H1 (cell line): ENCODE data around the gene HBQ1. TPM values are rescaled to one million over a fixed set of nuclear protein-coding genes. Genes with fewer than 3 reads are reported as not detected.
A peak's percentile ranks its signal among the peaks of the same experiment; 100 is the strongest.

ENCODE experiments used
- CTCF ChIA-PET: fragments of 300-600 bp; sonication (Branson Sonifier 250); formaldehyde crosslinking; loops from one replicate; lab custom pipeline; 2021; ENCODE audit not compliant: partially characterized antibody; lab: Charles Lee
- POLR2A ChIA-PET: fragments of 300-600 bp; sonication (Branson Sonifier 250); formaldehyde crosslinking; loops from one replicate; lab custom pipeline; 2021; ENCODE audit warnings: inconsistent platforms; ENCODE audit not compliant: partially characterized antibody; lab: Charles Lee
- DNase-seq, 2 experiments: peaks; one replicate each; pipeline versions ENCODE4 v3.0.0 to v3.0.0-alpha.2; 2010 to 2022; ENCODE audit warnings: low spot score in 2 of 2, low read depth in 1 of 2, mixed read lengths in 1 of 2
- FAIRE-seq: peaks from 2 replicates; lab custom pipeline; 2011; peaks lifted over from hg19 to GRCh38; lab: Jason Lieb, UNC
- H2AFZ ChIP-seq: 2 replicates; pipeline ENCODE4 v1.8.1; 2012; ENCODE audit warnings: low read length, inconsistent platforms
- H2AK5ac ChIP-seq: 2 replicates; pipeline ENCODE4 v1.6.1; 2013; ENCODE audit warnings: low read depth, low read length
- H2BK120ac ChIP-seq: replicated peaks from 2 replicates; pipeline ENCODE3; 2013; ENCODE audit warnings: low read depth, low read length, inconsistent platforms
- H2BK12ac ChIP-seq: 2 replicates; pipeline ENCODE4 v1.6.1; 2013; ENCODE audit warnings: low read depth, low read length
- H2BK15ac ChIP-seq: 2 replicates; pipeline ENCODE4 v1.6.1; 2013; ENCODE audit warnings: low read length
- H2BK20ac ChIP-seq: 2 replicates; pipeline ENCODE4 v1.6.1; 2013; ENCODE audit warnings: low read length
- H2BK5ac ChIP-seq: 2 replicates; pipeline ENCODE4 v1.6.1; 2013; ENCODE audit warnings: low read depth, low read length
- H3K14ac ChIP-seq: 2 replicates; pipeline ENCODE4 v1.6.1; 2013; ENCODE audit warnings: inconsistent platforms; ENCODE audit not compliant: insufficient read length
- H3K18ac ChIP-seq: 2 replicates; pipeline ENCODE4 v1.6.1; 2013; ENCODE audit warnings: low read length; ENCODE audit errors: extremely low read depth
- H3K23ac ChIP-seq: 2 replicates; pipeline ENCODE4 v1.6.1; 2013; ENCODE audit warnings: inconsistent platforms; ENCODE audit not compliant: insufficient read length
- H3K23me2 ChIP-seq: 2 replicates; pipeline ENCODE4 v1.6.1; 2013; ENCODE audit warnings: low read depth, low read length
- H3K27ac ChIP-seq: 2 replicates; pipeline ENCODE4 v1.6.1; 2011; ENCODE audit warnings: low read depth, low read length, inconsistent platforms
- H3K27me3 ChIP-seq, 4 experiments: replicated peaks in 1 of 4; 1 replicate in 1 of 4; 2 replicates in 3 of 4; pipeline versions ENCODE4 v1.6.1 to v1.8.1; 2011 to 2013; ENCODE audit warnings: low read length in 3 of 4, mild to moderate bottlenecking in 3 of 4, inconsistent platforms in 2 of 4, mixed read lengths in 2 of 4, moderate library complexity in 1 of 4; ENCODE audit not compliant: control insufficient read depth in 3 of 4, insufficient read depth in 3 of 4; ENCODE audit errors: extremely low read depth in 1 of 4
- H3K36me3 ChIP-seq, 4 experiments: 2 replicates each; pipeline versions ENCODE4 v1.6.1 to v1.8.1; 2011 to 2013; ENCODE audit warnings: mild to moderate bottlenecking in 4 of 4, low read length in 3 of 4, moderate library complexity in 2 of 4, control low read depth in 1 of 4, inconsistent platforms in 1 of 4; ENCODE audit not compliant: insufficient read depth in 4 of 4, control insufficient read depth in 2 of 4
- H3K4ac ChIP-seq: replicated peaks from 2 replicates; pipeline ENCODE3; 2013; ENCODE audit warnings: low read length, low read depth, mixed read lengths, inconsistent platforms; ENCODE audit not compliant: insufficient read length
- H3K4me1 ChIP-seq, 4 experiments: replicated peaks in 1 of 4; 1 replicate in 1 of 4; 2 replicates in 3 of 4; pipeline versions ENCODE4 v1.6.1 to v1.8.1; 2011 to 2013; ENCODE audit warnings: low read length in 3 of 4, inconsistent platforms in 2 of 4, mixed read lengths in 1 of 4; ENCODE audit not compliant: insufficient read depth in 4 of 4, control insufficient read depth in 3 of 4
- H3K4me2 ChIP-seq, 2 experiments: 2 replicates each; pipeline versions ENCODE4 v1.6.1 to v1.8.1; 2011 to 2013; ENCODE audit warnings: low read depth in 2 of 2, low read length in 2 of 2, control low read depth in 1 of 2, inconsistent platforms in 1 of 2, mild to moderate bottlenecking in 1 of 2; ENCODE audit not compliant: insufficient read depth in 1 of 2
- H3K4me3 ChIP-seq, 4 experiments: fragments of 200-600, 300-600 bp in 1 of 4; sonication (generic), shearing (Covaris generic), sonication (Bioruptor Twin) in 1 of 4; 2 replicates each; pipeline versions ENCODE4 v1.5.1 to v1.8.1; 2011 to 2016; ENCODE audit warnings: low read length in 4 of 4, low read depth in 3 of 4, control low read depth in 2 of 4, inconsistent platforms in 2 of 4, mild to moderate bottlenecking in 2 of 4, mixed read lengths in 1 of 4, moderate library complexity in 1 of 4; ENCODE audit not compliant: insufficient read depth in 2 of 4; ENCODE audit errors: extremely low read depth in 1 of 4
- H3K56ac ChIP-seq: replicated peaks from 2 replicates; pipeline ENCODE3; 2013; ENCODE audit warnings: low read depth, mild to moderate bottlenecking, mixed read lengths, low read length, inconsistent platforms; ENCODE audit not compliant: insufficient read length
- H3K79me1 ChIP-seq: 2 replicates; pipeline ENCODE4 v1.6.1; 2013; ENCODE audit warnings: low read depth, low read length, control low read depth
- H3K79me2 ChIP-seq, 2 experiments: 2 replicates each; pipeline versions ENCODE4 v1.6.1 to v1.8.1; 2012 to 2013; ENCODE audit warnings: low read length in 2 of 2, mild to moderate bottlenecking in 2 of 2, inconsistent platforms in 1 of 2; ENCODE audit not compliant: insufficient read depth in 2 of 2, control insufficient read depth in 1 of 2
- H3K9ac ChIP-seq, 4 experiments: replicated peaks in 1 of 4; 1 replicate in 1 of 4; 2 replicates in 3 of 4; pipeline versions ENCODE4 v1.6.1 to v1.8.1; 2011 to 2013; ENCODE audit warnings: low read depth in 3 of 4, low read length in 3 of 4, control low read depth in 2 of 4, mild to moderate bottlenecking in 2 of 4, moderate library complexity in 2 of 4, inconsistent platforms in 1 of 4; ENCODE audit errors: extremely low read depth in 1 of 4
- H3K9me3 ChIP-seq, 2 experiments: 2 replicates each; pipeline versions ENCODE4 v1.6.1 to v1.8.1; 2012 to 2013; ENCODE audit warnings: mild to moderate bottlenecking in 2 of 2, moderate library complexity in 2 of 2, control low read depth in 1 of 2, inconsistent platforms in 1 of 2, low read depth in 1 of 2, low read length in 1 of 2, mixed read lengths in 1 of 2; ENCODE audit not compliant: insufficient read depth in 2 of 2
- H4K20me1 ChIP-seq, 2 experiments: replicated peaks in 1 of 2; 2 replicates each; pipeline versions ENCODE3 to v1.8.1; 2011 to 2013; ENCODE audit warnings: inconsistent platforms in 2 of 2, low read length in 2 of 2, mild to moderate bottlenecking in 1 of 2; ENCODE audit not compliant: insufficient read depth in 2 of 2, control insufficient read depth in 1 of 2
- H4K5ac ChIP-seq: 2 replicates; pipeline ENCODE4 v1.6.1; 2013; ENCODE audit warnings: low read length, low read depth, mixed read lengths, inconsistent platforms; ENCODE audit not compliant: insufficient read length
- H4K8ac ChIP-seq: 2 replicates; pipeline ENCODE4 v1.8.0; 2013; ENCODE audit warnings: mild to moderate bottlenecking, moderate library complexity, low read length, inconsistent platforms; ENCODE audit not compliant: insufficient read depth; ENCODE audit errors: extremely low read depth
- H4K91ac ChIP-seq: replicated peaks from 2 replicates; pipeline ENCODE3; 2013; ENCODE audit warnings: low read length, mixed read lengths, inconsistent platforms; ENCODE audit not compliant: insufficient read length
- ASH2L ChIP-seq: fragments of 200-600, 300-600 bp; sonication (generic); IDR thresholded peaks from one replicate; pipeline ENCODE4 v1.7.1; 2017; ENCODE audit warnings: low read length
- BACH1 ChIP-seq: IDR thresholded peaks from 2 replicates; pipeline ENCODE4 v1.6.1; 2012; ENCODE audit warnings: low read length, improper control_type of control experiment
- CHD1 ChIP-seq: IDR thresholded peaks from 2 replicates; pipeline ENCODE4 v1.6.1; 2012; ENCODE audit warnings: low read depth, low read length, improper control_type of control experiment
- EP300 ChIP-seq, 2 experiments: IDR thresholded peaks; 1 replicate in 1 of 2; 2 replicates in 1 of 2; pipeline ENCODE4 v1.6.1; 2011 to 2012; ENCODE audit warnings: low read depth in 2 of 2, low read length in 2 of 2, mild to moderate bottlenecking in 2 of 2, borderline replicate concordance in 1 of 2, inconsistent platforms in 1 of 2, moderate library complexity in 1 of 2
- EZH2 ChIP-seq: fragments of 200-600 bp; sonication (generic); IDR thresholded peaks from 2 replicates; pipeline ENCODE4 v1.7.1; 2012; ENCODE audit warnings: low read depth, mild to moderate bottlenecking, moderate library complexity, low read length, inconsistent platforms; ENCODE audit not compliant: severe bottlenecking
- FOSL1 ChIP-seq: IDR thresholded peaks from 2 replicates; pipeline ENCODE4 v1.6.1; 2011; ENCODE audit warnings: mild to moderate bottlenecking, low read depth, low read length, moderate library complexity; ENCODE audit not compliant: insufficient read depth
- HDAC6 ChIP-seq: IDR thresholded peaks from one replicate; pipeline ENCODE4 v1.7.1; 2012; ENCODE audit warnings: low read depth, mild to moderate bottlenecking, inconsistent platforms, low read length, moderate library complexity
- KDM5A ChIP-seq: fragments of 200-600 bp; IDR thresholded peaks from 2 replicates; pipeline ENCODE4 v1.7.1; 2012; ENCODE audit warnings: mild to moderate bottlenecking, low read length, inconsistent platforms, mixed read lengths
- MAFK ChIP-seq: IDR thresholded peaks from 2 replicates; pipeline ENCODE4 v1.6.1; 2012; ENCODE audit warnings: low read depth, mild to moderate bottlenecking, improper control_type of control experiment, low read length
- POLR2AphosphoS5 ChIP-seq: IDR thresholded peaks from 2 replicates; pipeline ENCODE4 v1.6.1; 2011; ENCODE audit warnings: low read depth, low read length
- POU5F1 ChIP-seq: IDR thresholded peaks from 2 replicates; pipeline ENCODE4 v1.6.1; 2011; ENCODE audit warnings: low read depth, mild to moderate bottlenecking, low read length, moderate library complexity
- SIN3A ChIP-seq, 2 experiments: IDR thresholded peaks in 1 of 2; conservative IDR thresholded peaks in 1 of 2; 2 replicates each; pipeline ENCODE4 v1.6.1; 2011 to 2012; ENCODE audit warnings: low read length in 2 of 2, improper control_type of control experiment in 1 of 2, low read depth in 1 of 2, mild to moderate bottlenecking in 1 of 2
- SIX5 ChIP-seq: IDR thresholded peaks from 2 replicates; pipeline ENCODE4 v1.6.1; 2011; ENCODE audit warnings: mild to moderate bottlenecking, low read depth, low read length
- TAF1 ChIP-seq: IDR thresholded peaks from 2 replicates; pipeline ENCODE4 v1.6.1; 2011; ENCODE audit warnings: mild to moderate bottlenecking, low read depth, low read length
- WGBS, 2 experiments: shearing (Covaris generic) in 1 of 2; methylation state at CpG; one replicate each; pipeline versions ENCODE4 v1.1.6 to v1.1.7; 2013 to 2015; ENCODE audit warnings: low lambda C conversion rate in 2 of 2, mixed read lengths in 2 of 2, inconsistent platforms in 1 of 2, low coverage in 1 of 2, missing lambda C conversion rate in 1 of 2; ENCODE audit not compliant: insufficient replicate concordance in 2 of 2, insufficient coverage in 1 of 2, insufficient read length in 1 of 2; ENCODE audit errors: extremely low coverage in 1 of 2, missing lambda C conversion rate in 1 of 2; 5-methylcytosine and 5-hydroxymethylcytosine counted together
- polyA plus RNA-seq, 7 experiments: library from polyadenylated mRNA; depleted of rRNA in 3 of 7; stranded (reverse) in 5 of 7; unstranded in 2 of 7; fragments of >200 nt in 5 of 7; fragments of 200-250 nt in 2 of 7; gene quantifications; 1 replicate in 5 of 7; 2 replicates in 1 of 7; 4 replicates in 1 of 7; pipeline versions ENCODE4 v1.2.1 to v1.2.3, GENCODE V29; 2011 to 2013; ENCODE audit warnings: missing spikeins in 2 of 7, mixed read lengths in 2 of 7
- total RNA-seq: library from RNA; stranded (reverse); fragmentation: NEBNext Ultra II Directional; extraction: Animal tissue kit (Norgen Biotek cat#: 25700); gene quantifications from 2 replicates; pipeline ENCODE4 v1.2.1, GENCODE V29; 2021

The HBQ1 gene
- total and polyA plus RNA-seq, 2 of the 8 experiments (the other 6 are each of a cell fraction or from before 2014, with no cell fraction given), result 2.9 to 17.1 TPM

GRCh38 chr16:143047-143446 lies 37.2 kb upstream of the HBQ1 start:
- Histone ChIP-seq H3K56ac (no peak overlapping the region), H4K20me1 (no peaks in the 10 kb centered on the region), H4K91ac (no peak overlapping the region), H3K23ac (no peak overlapping the region), H3K4me1 (no peaks in the 10 kb centered on the region; a peak in 1 of 7 replicates), H2BK12ac (0 out of 2 replicates have a peak overlapping the region, but pooled peaks have one; percentile 17), H2BK20ac (0 out of 2 replicates have a peak overlapping the region, but pooled peaks have one; percentile 21), H4K8ac (no peak overlapping the region), H3K79me2 (no peaks in the 10 kb centered on the region), H3K36me3 (no peaks in the 10 kb centered on the region), H2BK15ac (no peak overlapping the region), H3K79me1 (no peaks in the 10 kb centered on the region), H3K27ac (no peak overlapping the region), H3K4me3 (no peak overlapping the region), H3K14ac (no peak overlapping the region), H3K9ac (no peak overlapping the region), H2AK5ac (no peak overlapping the region), H3K4me2 (no peak overlapping the region), H3K18ac (no peak overlapping the region), H3K9me3 (no peaks in the 10 kb centered on the region), H3K23me2 (no peaks in the 10 kb centered on the region), H2BK5ac (peak overlapping the region; percentile 63; the same call in 1 of the 2 replicates), H3K27me3 (no peaks in the 10 kb centered on the region), H2AFZ (no peak overlapping the region), H4K5ac (no peak overlapping the region), H2BK120ac (no peak overlapping the region), H3K4ac (no peak overlapping the region)
- ChIA-PET POLR2A (interaction anchor here (1.8 kb wide), 1 partner anchor 10 kb away, joined by 4 read pairs; no protein-coding TSS in a partner anchor), CTCF (interaction anchor here (1.0 to 2.4 kb wide), 4 partner anchors 23 to 72 kb away, joined by 3 to 8 read pairs (median 3); no protein-coding TSS in a partner anchor)
- 83% methylated on average over 6 of the region's 6 CpGs; no CpG with 5 or more reads in 1 of the 2 experiments for WGBS, 2 experiments
- DNase-seq (no peak), FAIRE-seq (no peak)
- TF ChIP-seq SIX5, result no peak
- TF ChIP-seq ASH2L, result no peak
- no peak for TF ChIP-seq HDAC6
- no peak for TF ChIP-seq EZH2
- no peak for TF ChIP-seq MAFK
- TF ChIP-seq BACH1, result no peak
- no peak for TF ChIP-seq KDM5A
- TF ChIP-seq TAF1, result no peak
- no peak for TF ChIP-seq EP300 (IDR thresholded peaks at IDR 0.05; ENCODE audit: borderline replicate concordance in 1 of 2, low read depth in 2 of 2, low read length in 2 of 2)
- TF ChIP-seq FOSL1, result no peak
- no peak for TF ChIP-seq POLR2AphosphoS5
- no peak for TF ChIP-seq CHD1
- no peak for TF ChIP-seq POU5F1
- TF ChIP-seq SIN3A (conservative IDR thresholded peaks at IDR 0.05 in 1 of 2, IDR thresholded peaks at IDR 0.05 in 1 of 2; ENCODE audit: low read depth in 1 of 2, low read length in 2 of 2), result no peak
